Adipocyte (in vitro differentiated cells): ENCODE results near the gene UNC5CL.
A peak's percentile ranks its signal among the peaks of the same experiment; 100 is the strongest.

Experiments
- DNase-seq: peaks from one replicate; pipeline ENCODE4 v3.0.0-alpha.2; 2015; ENCODE audit warnings: low read depth
- H3K27me3 ChIP-seq: replicated peaks from 2 replicates; pipeline ENCODE4 v1.7.0; 2013; ENCODE audit warnings: mild to moderate bottlenecking, low read length, moderate library complexity; ENCODE audit not compliant: control insufficient read depth, insufficient read depth
- H3K36me3 ChIP-seq: 2 replicates; pipeline ENCODE4 v1.7.0; 2013; ENCODE audit warnings: low read length, mild to moderate bottlenecking, moderate library complexity; ENCODE audit not compliant: control insufficient read depth, insufficient read depth, severe bottlenecking
- H3K4me1 ChIP-seq: 2 replicates; pipeline ENCODE4 v1.7.0; 2013; ENCODE audit warnings: mild to moderate bottlenecking, low read length, moderate library complexity; ENCODE audit not compliant: control insufficient read depth, insufficient read depth
- H3K4me3 ChIP-seq: 2 replicates; pipeline ENCODE4 v1.7.0; 2013; ENCODE audit warnings: mild to moderate bottlenecking, low read length, moderate library complexity
- H3K9ac ChIP-seq: 2 replicates; pipeline ENCODE4 v1.7.0; 2013; ENCODE audit warnings: mild to moderate bottlenecking, low read length, moderate library complexity
- H3K9me3 ChIP-seq: 2 replicates; pipeline ENCODE4 v1.7.0; 2013; ENCODE audit warnings: mild to moderate bottlenecking, low read length, moderate library complexity; ENCODE audit not compliant: control insufficient read depth

Gene UNC5CL

GRCh38 chr6:41061196-41061726 lies 22.2 kb upstream of the UNC5CL start:
- peaks cover 14% of the 10 kb centered on the region for H3K36me3 ChIP-seq
- H3K9ac ChIP-seq: no peak overlapping the region
- H3K27me3 ChIP-seq: no peaks in the 10 kb centered on the region
- peaks cover 4% of the 10 kb centered on the region for H3K4me1 ChIP-seq
- no peak for DNase-seq
- no peak overlapping the region for H3K4me3 ChIP-seq
- no peaks in the 10 kb centered on the region for H3K9me3 ChIP-seq

- Histone ChIP-seq H3K4me3 (no peak overlapping the region), H3K4me1 (peaks cover 4% of the 10 kb centered on the region), H3K9ac (no peak overlapping the region), H3K9me3 (no peaks in the 10 kb centered on the region), H3K27me3 (no peaks in the 10 kb centered on the region), H3K36me3 (peaks cover 8% of the 10 kb centered on the region)
- no peak for DNase-seq
Observed at GRCh38 chr6:41059556-41059955, 20.5 kb upstream of the UNC5CL start.

- Histone ChIP-seq H3K4me1 (peaks cover 4% of the 10 kb centered on the region), H3K9me3 (no peaks in the 10 kb centered on the region), H3K4me3 (no peak overlapping the region), H3K27me3 (no peaks in the 10 kb centered on the region), H3K9ac (no peak overlapping the region), H3K36me3 (peaks cover 3% of the 10 kb centered on the region)
- DNase-seq: no peak
Observed at GRCh38 chr6:41058783-41059181, 19.8 kb upstream of the UNC5CL start.

- Histone ChIP-seq H3K36me3 (no peaks in the 10 kb centered on the region), H3K4me3 (no peak overlapping the region), H3K4me1 (peaks cover 4% of the 10 kb centered on the region), H3K27me3 (no peaks in the 10 kb centered on the region), H3K9me3 (no peaks in the 10 kb centered on the region), H3K9ac (no peak overlapping the region)
- DNase-seq: no peak
Observed at GRCh38 chr6:41056768-41057490, 17.9 kb upstream of the UNC5CL start.

GRCh38 chr6:41055149-41055548 lies 16.1 kb upstream of the UNC5CL start:
- H3K9ac ChIP-seq: no peak overlapping the region
- DNase-seq: no peak
- peaks cover 4% of the 10 kb centered on the region for H3K4me1 ChIP-seq
- H3K27me3 ChIP-seq: no peaks in the 10 kb centered on the region
- H3K36me3 ChIP-seq: no peaks in the 10 kb centered on the region
- H3K9me3 ChIP-seq: no peaks in the 10 kb centered on the region
- no peak overlapping the region for H3K4me3 ChIP-seq

- Histone ChIP-seq H3K4me3 (no peak overlapping the region), H3K36me3 (no peaks in the 10 kb centered on the region), H3K9ac (no peak overlapping the region), H3K4me1 (peaks cover 1% of the 10 kb centered on the region), H3K27me3 (no peaks in the 10 kb centered on the region), H3K9me3 (no peaks in the 10 kb centered on the region)
- no peak for DNase-seq
Observed at GRCh38 chr6:41054511-41054910, 15.5 kb upstream of the UNC5CL start.

GRCh38 chr6:41053041-41053440 lies 14.0 kb upstream of the UNC5CL start, which contains the start of gene APOBEC2:
APOBEC2 (plus strand) TSS chr6:41053202; CDS start chr6:41053348, 146 bp downstream.
- Histone ChIP-seq H3K9ac (no peak within 1 kb of the TSS), H3K4me1 (no peaks in the 10 kb centered on the region), H3K27me3 (no peaks in the 10 kb centered on the region), H3K4me3 (no peak within 1 kb of the TSS), H3K9me3 (no peaks in the 10 kb centered on the region), H3K36me3 (no peaks in the 10 kb centered on the region)
- no peak for DNase-seq

- no peak for DNase-seq
- Histone ChIP-seq H3K9me3 (no peaks in the 10 kb centered on the region), H3K27me3 (peaks cover 3% of the 10 kb centered on the region), H3K4me3 (no peak overlapping the region), H3K36me3 (no peaks in the 10 kb centered on the region), H3K4me1 (no peaks in the 10 kb centered on the region), H3K9ac (no peak overlapping the region)
Observed at GRCh38 chr6:41051873-41052272, 12.9 kb upstream of the UNC5CL start.

GRCh38 chr6:41050536-41050935 lies 11.5 kb upstream of the UNC5CL start:
- H3K4me3 ChIP-seq: no peak overlapping the region
- H3K9me3 ChIP-seq: no peaks in the 10 kb centered on the region
- peaks cover 4% of the 10 kb centered on the region for H3K27me3 ChIP-seq
- H3K4me1 ChIP-seq: no peaks in the 10 kb centered on the region
- no peak for DNase-seq
- H3K36me3 ChIP-seq: no peaks in the 10 kb centered on the region
- no peak overlapping the region for H3K9ac ChIP-seq

- peaks cover 4% of the 10 kb centered on the region for H3K27me3 ChIP-seq
- no peak overlapping the region for H3K9ac ChIP-seq
- H3K4me3 ChIP-seq: no peak overlapping the region
- no peaks in the 10 kb centered on the region for H3K4me1 ChIP-seq
- no peaks in the 10 kb centered on the region for H3K36me3 ChIP-seq
- no peak for DNase-seq
- H3K9me3 ChIP-seq: no peaks in the 10 kb centered on the region
Observed at GRCh38 chr6:41049955-41050354, 10.9 kb upstream of the UNC5CL start.

GRCh38 chr6:41049521-41049920 lies 10.5 kb upstream of the UNC5CL start:
- peak; percentile 16 for DNase-seq
- no peak overlapping the region for H3K4me3 ChIP-seq
- H3K9ac ChIP-seq: no peak overlapping the region
- no peaks in the 10 kb centered on the region for H3K36me3 ChIP-seq
- H3K27me3 ChIP-seq: peaks cover 4% of the 10 kb centered on the region
- no peaks in the 10 kb centered on the region for H3K9me3 ChIP-seq
- H3K4me1 ChIP-seq: no peaks in the 10 kb centered on the region
